Panc1 (cell line): ENCODE measurements around the gene FIGLA. TPM values are rescaled to one million over a fixed set of nuclear protein-coding genes. Genes with fewer than 3 reads are reported as not detected.

Experiments
- ATAC-seq: fragments of 200-7000 bp; cut with Tn5 transposase; 2 replicates; pipeline ENCODE4 v1.9.1; 2020; ENCODE audit warnings: mild to moderate bottlenecking, moderate library complexity
- BruUV-seq: library from RNA; stranded (reverse); fragments of 400-500 nt; replicated peaks from 2 replicates; lab custom pipeline; 2021; lab: Mats Ljungman, UMichigan
- CTCF ChIA-PET: fragments of 300-600 bp; sonication (Branson Sonifier 250); formaldehyde crosslinking; loops from one replicate; lab custom pipeline; 2022; ENCODE audit warnings: antibody characterized with exemption; lab: Charles Lee
- POLR2A ChIA-PET: fragments of 300-600 bp; sonication (Branson Sonifier 250); formaldehyde crosslinking; loops from one replicate; lab custom pipeline; 2022; ENCODE audit warnings: antibody characterized with exemption; lab: Charles Lee
- DNase-seq: peaks from one replicate; pipeline ENCODE4 v3.0.0-alpha.2; 2010; ENCODE audit warnings: low read depth, low spot score
- H3K27ac ChIP-seq: 2 replicates; pipeline ENCODE4 v1.5.1; 2011; ENCODE audit warnings: mild to moderate bottlenecking, low read length, inconsistent platforms
- H3K27me3 ChIP-seq: fragments of 200-500 bp; sonication (Bioruptor generic); 2 replicates; pipeline ENCODE4 v1.6.0; 2014; ENCODE audit warnings: low read length, inconsistent platforms; ENCODE audit not compliant: control insufficient read depth, insufficient read depth
- H3K36me3 ChIP-seq: fragments of 200-500 bp; sonication (Bioruptor generic); 2 replicates; pipeline ENCODE4 v1.5.1; 2014; ENCODE audit warnings: inconsistent platforms, mild to moderate bottlenecking, low read length, moderate library complexity; ENCODE audit not compliant: control insufficient read depth, insufficient read depth
- H3K4me1 ChIP-seq: 2 replicates; pipeline ENCODE4 v1.5.1; 2011; ENCODE audit warnings: inconsistent platforms, mild to moderate bottlenecking, low read length, moderate library complexity; ENCODE audit not compliant: control insufficient read depth, insufficient read depth
- H3K4me3 ChIP-seq, 2 experiments: 2 replicates each; pipeline ENCODE4 v1.5.1; 2011 to 2012; ENCODE audit warnings: low read depth in 2 of 2, low read length in 2 of 2, mild to moderate bottlenecking in 2 of 2, inconsistent platforms in 1 of 2, moderate library complexity in 1 of 2
- H3K9me3 ChIP-seq: fragments of 200-500 bp; sonication (Bioruptor generic); 2 replicates; pipeline ENCODE4 v1.5.1; 2014; ENCODE audit warnings: low read depth, mild to moderate bottlenecking, inconsistent platforms, low read length, moderate library complexity; ENCODE audit not compliant: control insufficient read depth, insufficient read depth
- CTCF ChIP-seq: fragments of 450-650 bp; IDR thresholded peaks from 2 replicates; pipeline ENCODE4 v1.5.1; 2017; ENCODE audit warnings: mild to moderate bottlenecking
- POLR2AphosphoS5 ChIP-seq: IDR thresholded peaks from 2 replicates; pipeline ENCODE4 v1.6.1; 2012; ENCODE audit warnings: mild to moderate bottlenecking, low read depth, low read length, moderate library complexity
- REST ChIP-seq, 2 experiments: IDR thresholded peaks; 2 replicates each; pipeline ENCODE4 v1.6.1; 2011 to 2012; ENCODE audit warnings: low read depth in 2 of 2, control low read depth in 1 of 2, low read length in 1 of 2, mild to moderate bottlenecking in 1 of 2, moderate library complexity in 1 of 2; ENCODE audit not compliant: insufficient read depth in 1 of 2
- SIN3A ChIP-seq: IDR thresholded peaks from 2 replicates; pipeline ENCODE4 v1.6.1; 2012; ENCODE audit warnings: low read depth, mild to moderate bottlenecking, low read length, moderate library complexity, borderline replicate concordance; ENCODE audit not compliant: insufficient read depth
- TCF7L2 ChIP-seq: IDR thresholded peaks from 2 replicates; pipeline ENCODE4 v1.6.1; 2011; ENCODE audit warnings: mild to moderate bottlenecking, low read depth, low read length, inconsistent platforms
- in situ Hi-C: cut with HindIII; loops from 2 replicates; pipeline ENCODE4 v1.10.0; 2016; ENCODE audit warnings: low sequenced_read_pairs, low pct_unique_long_range_greater_than_20kb
- intact Hi-C: fragments of 100-400 bp; cut with micrococcal nuclease; formaldehyde crosslinking; loops from one replicate; pipeline ENCODE4 v1.10.0; 2022; ENCODE audit not compliant: unreplicated experiment
- total RNA-seq: library from RNA; stranded (reverse); gene quantifications from one replicate; pipeline ENCODE4 v1.2.1, GENCODE V29; 2021; ENCODE audit not compliant: unreplicated experiment

FIGLA gene
- total RNA-seq, 1 experiment from 2014 or later = not detected

GRCh38 chr2:70820499-70820898 lies 30.1 kb upstream of the FIGLA start, which contains the start of gene CLEC4F:
TSS of gene CLEC4F (minus strand) at chr2:70820599. CDS start at chr2:70820523, 76 bp downstream.
- TF ChIP-seq TCF7L2 (no peak), CTCF (no peak), REST (IDR thresholded peaks at IDR 0.05; ENCODE audit: insufficient read depth in 1 of 2, low read depth in 2 of 2, low read length in 1 of 2) (no peak), SIN3A (no peak), POLR2AphosphoS5 (no peak)

GRCh38 chr2:70817284-70817954 lies 27.0 kb upstream of the FIGLA start:
- POLR2A ChIA-PET = no interaction called here
- H3K27me3 ChIP-seq = peaks cover 30% of the 10 kb centered on the region
- no peak for TF ChIP-seq POLR2AphosphoS5
- no peak for TF ChIP-seq SIN3A
- TF ChIP-seq REST (IDR thresholded peaks at IDR 0.05; ENCODE audit: insufficient read depth in 1 of 2, low read depth in 2 of 2, low read length in 1 of 2) = no peak
- no peak for TF ChIP-seq CTCF
- TF ChIP-seq TCF7L2 = no peak
- CTCF ChIA-PET = no interaction called here
- H3K4me1 ChIP-seq = no peaks in the 10 kb centered on the region
- BruUV-seq = no TSS peak
- H3K9me3 ChIP-seq = no peaks in the 10 kb centered on the region
- no peak overlapping the region for H3K4me3 ChIP-seq
- in situ Hi-C loops (no loop called here), intact Hi-C loops (no loop called here)
- no peak for DNase-seq
- no peak for ATAC-seq
- no peak overlapping the region for H3K27ac ChIP-seq
- no peaks in the 10 kb centered on the region for H3K36me3 ChIP-seq

More at GRCh38 chr2:70820499-70820898, 30.1 kb upstream of the FIGLA start, which contains the start of gene CLEC4F:
- H3K27ac ChIP-seq = no peak within 1 kb of the TSS
- ChIA-PET POLR2A (no interaction called here), CTCF (no interaction called here)
- H3K27me3 ChIP-seq = peaks cover 25% of the 10 kb centered on the region
- no peak for DNase-seq
- H3K4me3 ChIP-seq = no peak within 1 kb of the TSS
- H3K4me1 ChIP-seq = no peaks in the 10 kb centered on the region
- in situ Hi-C loops (no loop called here), intact Hi-C loops (no loop called here)
- no peaks in the 10 kb centered on the region for H3K9me3 ChIP-seq
- no peaks in the 10 kb centered on the region for H3K36me3 ChIP-seq
- ATAC-seq = no peak
- no TSS peak for BruUV-seq
